SH-SY5Y (cell line): ENCODE data around the gene CDKL5.

ENCODE experiments used
- GATA2 ChIP-seq: IDR thresholded peaks from 2 replicates; pipeline ENCODE4 v1.6.1; 2011; ENCODE audit warnings: mild to moderate bottlenecking, low read depth, low read length
- GATA3 ChIP-seq: IDR thresholded peaks from 2 replicates; pipeline ENCODE4 v1.6.1; 2011; ENCODE audit warnings: low read depth, mild to moderate bottlenecking, low read length, moderate library complexity

DNA sequence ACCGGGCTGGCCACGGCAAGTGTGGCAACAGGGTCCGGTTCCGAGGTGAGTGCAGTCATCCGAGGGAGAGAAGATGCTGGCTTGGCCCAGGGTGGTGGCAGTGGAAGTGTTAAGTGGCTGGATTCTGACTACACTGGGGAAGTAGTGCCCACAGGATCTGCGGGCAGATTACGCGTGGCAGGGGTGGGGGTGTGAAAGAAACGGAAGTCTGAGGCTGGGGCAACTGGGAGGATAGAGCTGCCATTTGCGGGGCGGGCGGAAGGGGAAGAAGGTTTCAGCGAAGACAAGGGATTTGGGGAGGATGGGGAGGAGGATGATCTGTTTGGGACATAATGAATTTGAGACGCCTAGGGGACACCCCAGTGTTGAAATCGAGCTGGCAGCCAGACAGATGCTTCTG is 241.2 kb downstream of the CDKL5 start:
- TF ChIP-seq GATA2 (no peak), GATA3 (no peak)
